HL-60 (cell line): ENCODE measurements around the gene SGSM1.

ENCODE experiments used
- DNase-seq, 2 experiments: peaks; one replicate each; pipeline ENCODE4 v3.0.0-alpha.2; 2010 to 2020; ENCODE audit warnings: low read depth in 1 of 2, low spot score in 1 of 2
- H3K27ac ChIP-seq: fragments of 250-450 bp; sonication (Bioruptor Pico); replicated peaks from 2 replicates; pipeline ENCODE4 v1.5.1; 2020; ENCODE audit warnings: mild to moderate bottlenecking, moderate library complexity
- H3K27me3 ChIP-seq: fragments of 250-450 bp; sonication (Bioruptor Pico); 2 replicates; pipeline ENCODE4 v1.5.1; 2021; ENCODE audit warnings: mild to moderate bottlenecking, moderate library complexity; ENCODE audit not compliant: insufficient read depth, poor library complexity, severe bottlenecking
- H3K4me3 ChIP-seq: replicated peaks from 2 replicates; pipeline ENCODE4 v1.5.1; 2011; ENCODE audit warnings: mild to moderate bottlenecking, control low read depth, low read length; ENCODE audit not compliant: insufficient read depth
- GABPA ChIP-seq: IDR thresholded peaks from 2 replicates; pipeline ENCODE4 v1.6.1; 2012; ENCODE audit warnings: low read depth
- POLR2AphosphoS5 ChIP-seq: IDR thresholded peaks from 2 replicates; pipeline ENCODE4 v1.6.1; 2012; ENCODE audit warnings: low read depth
- SPI1 ChIP-seq: IDR thresholded peaks from 2 replicates; pipeline ENCODE4 v1.6.1; 2012; ENCODE audit warnings: low read depth, mild to moderate bottlenecking, borderline replicate concordance
- TF ChIP-seq, protein P1 (sequence below): IDR thresholded peaks from one replicate; pipeline ENCODE4 v1.5.1; 2011; ENCODE audit warnings: low read length, control low read depth, inconsistent platforms; ENCODE audit not compliant: insufficient read depth
- TF ChIP-seq, protein P2 (sequence below): IDR thresholded peaks from 2 replicates; pipeline ENCODE4 v1.6.1; 2012; ENCODE audit warnings: low read depth; ENCODE audit not compliant: insufficient replicate concordance

SGSM1 gene

DNA sequence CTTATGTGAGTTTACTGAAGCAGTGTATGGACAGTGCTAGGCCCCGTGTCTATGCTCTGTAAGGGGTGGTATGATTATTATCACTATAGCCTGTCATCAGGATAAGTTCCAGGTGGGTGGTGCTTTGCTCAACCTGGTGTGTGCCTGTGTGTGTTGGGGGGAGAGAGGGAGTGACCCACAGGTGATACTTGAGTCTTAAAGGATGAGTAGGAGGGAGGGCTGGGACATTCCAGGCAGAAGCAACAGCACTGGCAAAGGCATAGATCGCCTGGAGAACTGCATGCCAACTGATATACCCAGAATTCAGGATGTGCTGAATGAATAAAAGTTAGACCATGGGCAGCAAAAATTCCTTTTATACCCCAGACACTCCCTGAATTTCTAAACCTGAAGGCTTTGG, 151.0 kb downstream of the SGSM1 start:
- peaks cover 16% of the 10 kb centered on the region for H3K27me3 ChIP-seq
- no peak overlapping the region for H3K4me3 ChIP-seq
- no peak overlapping the region for H3K27ac ChIP-seq
- TF ChIP-seq SPI1 (no peak), POLR2AphosphoS5 (no peak), GABPA (no peak)
- TF ChIP-seq, protein P1, sequence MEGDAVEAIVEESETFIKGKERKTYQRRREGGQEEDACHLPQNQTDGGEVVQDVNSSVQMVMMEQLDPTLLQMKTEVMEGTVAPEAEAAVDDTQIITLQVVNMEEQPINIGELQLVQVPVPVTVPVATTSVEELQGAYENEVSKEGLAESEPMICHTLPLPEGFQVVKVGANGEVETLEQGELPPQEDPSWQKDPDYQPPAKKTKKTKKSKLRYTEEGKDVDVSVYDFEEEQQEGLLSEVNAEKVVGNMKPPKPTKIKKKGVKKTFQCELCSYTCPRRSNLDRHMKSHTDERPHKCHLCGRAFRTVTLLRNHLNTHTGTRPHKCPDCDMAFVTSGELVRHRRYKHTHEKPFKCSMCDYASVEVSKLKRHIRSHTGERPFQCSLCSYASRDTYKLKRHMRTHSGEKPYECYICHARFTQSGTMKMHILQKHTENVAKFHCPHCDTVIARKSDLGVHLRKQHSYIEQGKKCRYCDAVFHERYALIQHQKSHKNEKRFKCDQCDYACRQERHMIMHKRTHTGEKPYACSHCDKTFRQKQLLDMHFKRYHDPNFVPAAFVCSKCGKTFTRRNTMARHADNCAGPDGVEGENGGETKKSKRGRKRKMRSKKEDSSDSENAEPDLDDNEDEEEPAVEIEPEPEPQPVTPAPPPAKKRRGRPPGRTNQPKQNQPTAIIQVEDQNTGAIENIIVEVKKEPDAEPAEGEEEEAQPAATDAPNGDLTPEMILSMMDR, result no peak
- TF ChIP-seq, protein P2, sequence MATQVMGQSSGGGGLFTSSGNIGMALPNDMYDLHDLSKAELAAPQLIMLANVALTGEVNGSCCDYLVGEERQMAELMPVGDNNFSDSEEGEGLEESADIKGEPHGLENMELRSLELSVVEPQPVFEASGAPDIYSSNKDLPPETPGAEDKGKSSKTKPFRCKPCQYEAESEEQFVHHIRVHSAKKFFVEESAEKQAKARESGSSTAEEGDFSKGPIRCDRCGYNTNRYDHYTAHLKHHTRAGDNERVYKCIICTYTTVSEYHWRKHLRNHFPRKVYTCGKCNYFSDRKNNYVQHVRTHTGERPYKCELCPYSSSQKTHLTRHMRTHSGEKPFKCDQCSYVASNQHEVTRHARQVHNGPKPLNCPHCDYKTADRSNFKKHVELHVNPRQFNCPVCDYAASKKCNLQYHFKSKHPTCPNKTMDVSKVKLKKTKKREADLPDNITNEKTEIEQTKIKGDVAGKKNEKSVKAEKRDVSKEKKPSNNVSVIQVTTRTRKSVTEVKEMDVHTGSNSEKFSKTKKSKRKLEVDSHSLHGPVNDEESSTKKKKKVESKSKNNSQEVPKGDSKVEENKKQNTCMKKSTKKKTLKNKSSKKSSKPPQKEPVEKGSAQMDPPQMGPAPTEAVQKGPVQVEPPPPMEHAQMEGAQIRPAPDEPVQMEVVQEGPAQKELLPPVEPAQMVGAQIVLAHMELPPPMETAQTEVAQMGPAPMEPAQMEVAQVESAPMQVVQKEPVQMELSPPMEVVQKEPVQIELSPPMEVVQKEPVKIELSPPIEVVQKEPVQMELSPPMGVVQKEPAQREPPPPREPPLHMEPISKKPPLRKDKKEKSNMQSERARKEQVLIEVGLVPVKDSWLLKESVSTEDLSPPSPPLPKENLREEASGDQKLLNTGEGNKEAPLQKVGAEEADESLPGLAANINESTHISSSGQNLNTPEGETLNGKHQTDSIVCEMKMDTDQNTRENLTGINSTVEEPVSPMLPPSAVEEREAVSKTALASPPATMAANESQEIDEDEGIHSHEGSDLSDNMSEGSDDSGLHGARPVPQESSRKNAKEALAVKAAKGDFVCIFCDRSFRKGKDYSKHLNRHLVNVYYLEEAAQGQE, result no peak
- no peak for DNase-seq

DNA sequence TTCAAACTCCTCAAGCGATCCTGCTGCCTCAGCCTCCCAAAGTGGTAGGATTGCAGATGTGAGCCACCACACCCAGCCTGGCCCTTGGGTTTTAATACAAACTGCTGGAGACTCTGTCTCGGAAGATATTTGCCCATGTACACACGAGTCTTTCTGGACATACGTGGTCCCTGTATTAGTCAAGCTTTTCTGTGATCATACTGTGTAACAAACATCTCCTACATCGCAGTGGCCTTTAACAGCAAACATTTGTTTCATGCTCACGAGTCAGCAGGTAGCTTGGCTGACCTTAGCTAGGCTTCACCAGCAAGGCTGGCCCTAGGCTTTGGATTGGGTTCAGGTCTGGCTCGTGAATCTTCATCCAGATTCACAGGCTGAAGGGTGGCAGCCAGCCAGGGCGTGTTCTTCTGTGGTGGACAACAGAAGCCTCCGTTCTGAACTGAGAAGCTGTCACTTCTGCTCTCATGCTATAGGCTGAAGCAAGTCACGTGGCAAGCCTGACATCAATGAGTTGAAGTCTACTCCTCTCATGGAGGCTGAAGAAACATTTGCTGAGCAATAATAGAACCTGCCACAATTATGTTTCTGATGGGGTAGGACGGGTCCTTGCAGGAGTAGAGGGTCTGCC, 155.3 kb downstream of the SGSM1 start:
- Histone ChIP-seq H3K27me3 (no peaks in the 10 kb centered on the region), H3K4me3 (no peak overlapping the region), H3K27ac (no peak overlapping the region)
- TF ChIP-seq, protein P1, result no peak
- TF ChIP-seq, protein P2, result no peak
- TF ChIP-seq GABPA (no peak), POLR2AphosphoS5 (no peak), SPI1 (no peak)
- DNase-seq, result no peak

DNA sequence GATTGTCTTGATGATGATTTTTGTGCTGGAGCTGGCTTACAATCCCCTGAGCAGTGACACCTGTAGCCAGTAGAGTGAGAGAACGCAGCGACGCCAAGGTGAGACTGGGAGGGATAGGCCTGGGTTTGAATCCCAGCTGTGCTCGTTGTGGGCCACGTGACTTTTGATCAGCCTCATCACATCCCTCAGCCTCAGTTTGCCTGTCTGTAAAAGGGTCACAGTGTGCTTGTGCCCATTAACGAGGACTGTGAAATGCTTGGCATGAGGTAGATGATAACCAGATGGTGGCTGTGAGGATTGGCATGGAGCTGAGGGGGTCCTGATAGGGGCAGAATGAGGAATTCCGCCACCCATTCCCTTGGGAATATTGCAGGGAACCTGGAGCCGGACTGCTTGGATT, 156.1 kb downstream of the SGSM1 start:
- no peak overlapping the region for H3K27ac ChIP-seq
- TF ChIP-seq POLR2AphosphoS5 (no peak), SPI1 (no peak), GABPA (no peak)
- TF ChIP-seq, protein P1, result no peak
- TF ChIP-seq, protein P2, result no peak
- H3K27me3 ChIP-seq, result no peaks in the 10 kb centered on the region
- no peak for DNase-seq
- H3K4me3 ChIP-seq, result no peak overlapping the region
